C4-2B (cell line): ENCODE results near the gene GALM.
"Not testable (repeated sequence)": the region's sequence is repeated elsewhere in the genome, so short reads cannot be mapped to it uniquely, and the experiment has no call there.

Source experiments
- H3K27ac ChIP-seq: fragments of 450-650 bp; 2 replicates; pipeline ENCODE4 v1.5.1; 2017
- ZFX ChIP-seq: fragments of 450-650 bp; IDR thresholded peaks from 2 replicates; pipeline ENCODE4 v1.6.1; 2017
- TF ChIP-seq, protein P1 (sequence below): fragments of 450-650 bp; conservative IDR thresholded peaks from 2 replicates; pipeline ENCODE4 v1.5.1; 2017; ENCODE audit warnings: mild to moderate bottlenecking

The GALM gene

DNA sequence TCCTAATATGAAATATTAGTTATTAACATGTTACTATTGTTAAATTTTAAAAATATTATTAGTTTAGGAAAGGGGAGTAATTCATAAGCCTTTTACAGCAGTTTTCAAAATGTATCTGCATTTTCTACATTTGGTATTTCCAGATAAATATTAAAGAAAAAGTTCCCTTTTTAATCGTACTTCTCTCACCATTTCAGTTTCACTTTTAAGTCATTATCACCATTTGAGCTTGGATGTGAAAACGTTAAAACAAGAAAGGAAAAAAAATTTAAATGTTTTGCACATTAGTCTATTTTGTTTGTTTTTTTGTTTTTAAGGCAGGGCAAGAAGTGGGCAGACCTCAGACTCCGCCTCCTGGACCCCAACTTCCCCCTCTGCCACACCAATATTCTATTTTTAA is 88.6 kb downstream of the GALM start:
- no peak overlapping the region for H3K27ac ChIP-seq
- no peak for TF ChIP-seq ZFX
- TF ChIP-seq, protein P1, sequence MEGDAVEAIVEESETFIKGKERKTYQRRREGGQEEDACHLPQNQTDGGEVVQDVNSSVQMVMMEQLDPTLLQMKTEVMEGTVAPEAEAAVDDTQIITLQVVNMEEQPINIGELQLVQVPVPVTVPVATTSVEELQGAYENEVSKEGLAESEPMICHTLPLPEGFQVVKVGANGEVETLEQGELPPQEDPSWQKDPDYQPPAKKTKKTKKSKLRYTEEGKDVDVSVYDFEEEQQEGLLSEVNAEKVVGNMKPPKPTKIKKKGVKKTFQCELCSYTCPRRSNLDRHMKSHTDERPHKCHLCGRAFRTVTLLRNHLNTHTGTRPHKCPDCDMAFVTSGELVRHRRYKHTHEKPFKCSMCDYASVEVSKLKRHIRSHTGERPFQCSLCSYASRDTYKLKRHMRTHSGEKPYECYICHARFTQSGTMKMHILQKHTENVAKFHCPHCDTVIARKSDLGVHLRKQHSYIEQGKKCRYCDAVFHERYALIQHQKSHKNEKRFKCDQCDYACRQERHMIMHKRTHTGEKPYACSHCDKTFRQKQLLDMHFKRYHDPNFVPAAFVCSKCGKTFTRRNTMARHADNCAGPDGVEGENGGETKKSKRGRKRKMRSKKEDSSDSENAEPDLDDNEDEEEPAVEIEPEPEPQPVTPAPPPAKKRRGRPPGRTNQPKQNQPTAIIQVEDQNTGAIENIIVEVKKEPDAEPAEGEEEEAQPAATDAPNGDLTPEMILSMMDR: no peak

DNA sequence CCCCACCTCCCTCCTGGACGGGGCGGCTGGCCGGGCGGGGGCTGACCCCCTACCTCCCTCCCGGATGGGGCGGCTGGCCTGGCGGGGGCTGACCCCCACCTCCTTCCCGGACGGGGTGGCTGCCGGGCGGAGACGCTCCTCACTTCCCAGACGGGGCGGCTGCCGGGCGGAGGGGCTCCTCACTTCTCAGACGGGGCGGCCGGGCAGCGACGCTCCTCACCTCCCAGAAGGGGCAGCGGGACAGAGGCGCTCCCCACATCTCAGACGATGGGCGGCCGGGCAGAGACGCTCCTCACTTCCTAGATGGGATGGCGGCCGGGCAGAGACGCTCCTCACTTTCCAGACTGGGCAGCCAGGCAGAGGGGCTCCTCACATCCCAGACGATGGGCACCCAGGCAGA is 90.0 kb downstream of the GALM start:
- H3K27ac ChIP-seq: not testable (repeated sequence)

DNA sequence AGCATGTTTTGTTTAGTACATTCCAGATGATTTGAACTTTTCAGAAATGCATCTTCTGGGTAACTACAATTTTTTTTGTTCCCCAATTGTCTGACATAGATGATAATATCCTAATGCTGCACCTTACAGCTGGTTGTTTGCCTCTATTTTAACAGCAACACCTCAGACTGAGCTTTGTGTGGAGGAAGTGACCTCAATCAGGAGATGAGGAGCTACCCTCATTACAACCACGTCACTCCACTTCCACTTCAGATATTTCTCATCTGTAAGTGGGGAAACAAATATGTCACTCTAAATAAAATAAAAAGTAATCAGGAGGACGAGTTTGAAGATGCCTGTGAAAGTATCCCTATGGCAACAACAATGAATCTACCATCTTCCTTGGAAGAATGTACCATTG is 97.3 kb downstream of the GALM start:
- TF ChIP-seq ZFX: no peak
- TF ChIP-seq, protein P1: no peak
- no peak overlapping the region for H3K27ac ChIP-seq

DNA sequence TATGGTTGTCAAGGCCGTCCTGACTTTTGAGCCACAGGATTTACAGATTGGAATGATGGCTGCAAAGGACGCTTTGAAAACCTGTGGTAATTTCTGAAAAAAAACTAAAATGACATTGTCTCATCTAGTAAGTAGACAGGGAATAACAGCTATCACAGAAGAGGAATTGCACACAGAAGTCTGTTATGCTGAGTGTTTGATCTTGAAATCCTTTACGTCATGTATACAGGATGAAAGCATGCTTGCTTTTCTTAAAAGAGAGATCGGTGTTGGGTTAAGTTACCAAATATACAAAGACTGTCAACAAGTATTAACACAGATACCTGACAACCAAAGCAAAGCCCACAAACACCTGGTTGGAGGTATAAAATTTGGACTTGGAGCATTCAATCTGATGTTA is 97.8 kb downstream of the GALM start:
- no peak for TF ChIP-seq ZFX
- TF ChIP-seq, protein P1: no peak
- H3K27ac ChIP-seq: no peak overlapping the region

DNA sequence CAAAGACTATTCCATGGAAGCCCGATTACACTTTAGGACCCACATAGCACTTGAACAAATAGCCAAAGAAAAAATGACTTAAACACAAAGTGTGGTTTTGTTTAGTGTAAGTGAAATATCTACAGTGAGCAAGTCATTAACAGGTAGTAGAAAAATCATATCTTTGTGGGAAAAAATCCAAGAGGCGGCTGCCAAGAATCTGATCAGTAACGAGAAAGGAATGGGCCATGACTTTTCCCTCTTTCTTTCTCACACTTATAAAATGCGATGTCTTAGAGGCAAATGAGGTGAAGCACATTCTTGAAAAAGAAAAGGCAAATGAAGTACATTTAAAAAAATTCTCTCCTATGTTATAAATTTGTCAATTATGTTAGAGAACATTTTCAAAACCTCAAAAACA is 99.2 kb downstream of the GALM start:
- H3K27ac ChIP-seq: no peak overlapping the region
- no peak for TF ChIP-seq ZFX
- TF ChIP-seq, protein P1: no peak

DNA sequence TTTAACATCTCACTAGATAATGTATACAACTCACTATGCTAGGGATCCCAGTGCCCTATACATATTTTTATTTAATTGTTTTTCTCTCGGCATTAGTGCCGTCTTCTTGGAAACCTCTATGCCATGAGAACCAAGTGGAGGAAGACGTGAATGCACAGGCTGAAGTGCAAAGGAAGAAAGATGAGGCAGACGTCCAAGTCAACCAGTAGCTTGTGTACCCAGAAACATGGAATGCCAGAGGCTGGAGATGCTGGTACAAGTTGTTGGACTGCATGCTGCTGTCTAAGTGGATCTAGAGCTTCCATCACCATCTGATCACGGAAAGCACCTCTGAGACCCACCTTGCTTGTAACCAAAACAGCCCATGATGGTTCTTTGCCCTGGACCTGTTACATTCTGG is 99.6 kb downstream of the GALM start:
- TF ChIP-seq, protein P1: no peak
- TF ChIP-seq ZFX: no peak
- H3K27ac ChIP-seq: no peak overlapping the region

DNA sequence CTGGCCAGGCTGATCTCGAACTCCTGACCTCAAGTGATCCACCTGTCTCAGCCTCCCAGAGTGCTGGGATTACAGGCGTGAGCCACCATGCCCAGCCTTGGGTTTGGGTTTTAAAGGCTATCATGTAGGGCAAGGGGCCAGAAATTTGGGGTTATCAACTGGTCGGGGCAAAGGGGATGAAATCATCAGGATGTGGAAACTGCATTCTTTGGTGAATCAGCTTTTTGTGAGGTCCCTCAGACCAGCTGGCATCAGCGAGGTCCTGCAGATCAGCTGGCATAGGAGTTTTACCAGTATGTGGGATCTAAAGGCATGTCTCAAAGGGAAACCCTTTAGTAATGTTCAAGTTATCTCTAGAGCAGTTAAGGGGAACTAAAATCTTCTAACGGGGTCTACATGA is 105.7 kb downstream of the GALM start:
- no peak overlapping the region for H3K27ac ChIP-seq
- TF ChIP-seq ZFX: no peak
- TF ChIP-seq, protein P1: no peak

DNA sequence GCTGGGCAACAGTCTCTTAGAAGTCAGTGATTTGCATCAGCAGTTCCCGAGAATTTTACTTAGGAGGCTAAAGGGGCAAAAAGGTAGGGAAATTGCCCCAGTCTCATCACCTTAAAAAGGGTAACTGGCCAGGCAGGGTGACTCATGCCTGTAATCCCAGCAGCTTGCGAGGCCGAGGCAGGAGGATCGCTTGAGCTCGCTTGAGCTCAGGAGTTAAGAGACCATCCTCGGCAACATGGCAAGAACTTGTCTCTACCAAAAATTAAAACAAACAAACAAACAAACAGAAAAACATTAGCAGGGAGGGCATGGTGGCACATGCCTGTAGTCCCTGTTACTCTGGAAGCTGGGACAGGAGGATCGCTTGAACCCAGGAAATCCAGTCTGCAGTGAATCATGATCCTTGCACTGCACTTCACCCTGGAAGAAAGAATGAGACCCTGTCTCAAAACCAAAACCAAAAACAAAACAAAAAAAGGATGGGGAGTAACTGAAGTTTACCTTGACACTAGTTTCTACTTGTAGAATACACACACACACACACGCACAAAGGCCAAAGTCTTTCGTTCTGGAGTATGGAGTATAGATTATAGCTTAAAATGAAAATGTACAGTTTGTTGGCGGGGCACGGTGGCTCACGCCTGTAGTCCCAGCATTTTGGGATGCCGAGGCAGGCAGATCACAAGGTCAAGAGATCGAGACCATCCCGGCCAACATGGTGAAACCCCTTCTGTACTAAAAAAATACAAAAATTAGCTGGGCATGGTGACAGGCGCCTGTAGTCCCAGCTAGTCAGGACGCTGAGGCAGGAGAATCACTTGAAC is 109.4 kb downstream of the GALM start:
- no peak for TF ChIP-seq ZFX
- TF ChIP-seq, protein P1: no peak

More for the DNA sequence above, 109.4 kb downstream of the GALM start:
- no peak overlapping the region for H3K27ac ChIP-seq
